Measurements from ENCODE around the gene MEGF11. TPM values are rescaled to one million over a fixed set of nuclear protein-coding genes. Genes with fewer than 3 reads are reported as not detected.

The MEGF11 gene
- total RNA-seq, 1 experiment from 2014 or later = 1.2 TPM

DNA sequence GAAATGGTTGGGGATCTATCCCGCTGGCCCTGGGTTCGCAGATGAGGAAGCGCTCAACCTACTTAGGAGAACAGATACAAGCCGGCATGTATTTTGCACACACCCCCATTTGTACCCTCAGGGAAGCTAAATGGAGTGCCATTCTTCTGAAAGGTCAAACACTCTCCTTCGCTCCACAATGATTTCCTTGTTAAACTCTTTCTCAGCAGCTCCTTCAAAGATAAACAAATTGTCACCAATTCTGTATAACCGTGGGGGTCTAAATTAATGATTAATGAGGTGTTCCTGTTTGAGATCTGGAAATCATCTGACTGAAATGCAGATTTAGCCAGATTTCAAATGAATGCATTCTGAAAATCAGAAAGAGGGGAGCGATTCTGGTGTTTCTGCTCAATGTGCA is 124.0 kb downstream of the MEGF11 start:
- H3K4ac ChIP-seq (ENCODE audit: low read depth, low read length) = no peak overlapping the region
- H3K23ac ChIP-seq (ENCODE audit: insufficient read length, low read depth, low read length) = no peak overlapping the region
- no peak overlapping the region for H2BK12ac ChIP-seq (ENCODE audit: insufficient read length, low read depth, low read length)
- Mint-ChIP-seq H3K27ac (no peak overlapping the region), H3K27me3 (ENCODE audit: low read depth) (peaks cover 11% of the 10 kb centered on the region), H3K9me3 (no peaks in the 10 kb centered on the region), H3K36me3 (ENCODE audit: insufficient read depth in 1 of 3, low read depth in 3 of 3) (no peaks in the 10 kb centered on the region), H3K4me1 (peaks cover 31 to 60% of the 10 kb centered on the region in 2 experiments), H3K4me3 (no peak overlapping the region)
- no peak overlapping the region for H3K9ac ChIP-seq (ENCODE audit: extremely low read depth, insufficient read length, low read length)
- DNase-seq = no peak
- no peak overlapping the region for H3K4me2 ChIP-seq (ENCODE audit: insufficient read depth, insufficient read length, low read length)
- H3K4me1 ChIP-seq (ENCODE audit: insufficient read depth, low read length) = no peaks in the 10 kb centered on the region; the same call in 1 of the 2 replicates
- WGBS (ENCODE audit: extremely low coverage, insufficient read length, low lambda C conversion rate) = no CpG with 5 or more reads among the region's 7 CpGs
- H3K14ac ChIP-seq (ENCODE audit: insufficient read depth, low read length) = no peak overlapping the region
- no peaks in the 10 kb centered on the region for H3K79me1 ChIP-seq (ENCODE audit: insufficient read depth, low read depth, low read length, poor library complexity, severe bottlenecking)
- H4K20me1 ChIP-seq (ENCODE audit: control insufficient read depth, insufficient read depth, insufficient read length) = no peaks in the 10 kb centered on the region
- no peak overlapping the region for H2AFZ ChIP-seq (ENCODE audit: low read length)
- H2AK5ac ChIP-seq (ENCODE audit: insufficient read length, low read length) = no peak overlapping the region
- H2BK5ac ChIP-seq (ENCODE audit: insufficient read length, low read length) = no peak overlapping the region
- H4K91ac ChIP-seq (ENCODE audit: insufficient read length, low read depth, low read length) = no peak overlapping the region
- TF ChIP-seq, protein P1, sequence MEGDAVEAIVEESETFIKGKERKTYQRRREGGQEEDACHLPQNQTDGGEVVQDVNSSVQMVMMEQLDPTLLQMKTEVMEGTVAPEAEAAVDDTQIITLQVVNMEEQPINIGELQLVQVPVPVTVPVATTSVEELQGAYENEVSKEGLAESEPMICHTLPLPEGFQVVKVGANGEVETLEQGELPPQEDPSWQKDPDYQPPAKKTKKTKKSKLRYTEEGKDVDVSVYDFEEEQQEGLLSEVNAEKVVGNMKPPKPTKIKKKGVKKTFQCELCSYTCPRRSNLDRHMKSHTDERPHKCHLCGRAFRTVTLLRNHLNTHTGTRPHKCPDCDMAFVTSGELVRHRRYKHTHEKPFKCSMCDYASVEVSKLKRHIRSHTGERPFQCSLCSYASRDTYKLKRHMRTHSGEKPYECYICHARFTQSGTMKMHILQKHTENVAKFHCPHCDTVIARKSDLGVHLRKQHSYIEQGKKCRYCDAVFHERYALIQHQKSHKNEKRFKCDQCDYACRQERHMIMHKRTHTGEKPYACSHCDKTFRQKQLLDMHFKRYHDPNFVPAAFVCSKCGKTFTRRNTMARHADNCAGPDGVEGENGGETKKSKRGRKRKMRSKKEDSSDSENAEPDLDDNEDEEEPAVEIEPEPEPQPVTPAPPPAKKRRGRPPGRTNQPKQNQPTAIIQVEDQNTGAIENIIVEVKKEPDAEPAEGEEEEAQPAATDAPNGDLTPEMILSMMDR (conservative IDR thresholded peaks at IDR 0.05) = no peak
- H2BK20ac ChIP-seq (ENCODE audit: low read depth, low read length, poor library complexity, severe bottlenecking) = no peak overlapping the region
- no peaks in the 10 kb centered on the region for H3K27me3 ChIP-seq (ENCODE audit: insufficient read depth, low read length)
- H4K5ac ChIP-seq (ENCODE audit: insufficient read length, low read depth, low read length) = no peak overlapping the region
- H2BK15ac ChIP-seq (ENCODE audit: low read depth, low read length) = no peak overlapping the region
- no peak overlapping the region for H3K56ac ChIP-seq (ENCODE audit: insufficient read length, low read depth, low read length)
- H3K18ac ChIP-seq (ENCODE audit: insufficient read length, low read depth, low read length) = no peak overlapping the region
- H2BK120ac ChIP-seq (ENCODE audit: low read depth, low read length, poor library complexity, severe bottlenecking) = no peak overlapping the region
- no peaks in the 10 kb centered on the region for H3K9me3 ChIP-seq (ENCODE audit: control insufficient read depth, low read depth, low read length)
- no peak overlapping the region for H4K8ac ChIP-seq (replicated peaks; ENCODE audit: insufficient read length, low read depth, low read length)
- no peak overlapping the region for H3T11ph ChIP-seq (ENCODE audit: low read length)
- no peaks in the 10 kb centered on the region for H3K23me2 ChIP-seq (ENCODE audit: insufficient read length, low read depth, low read length, poor library complexity, severe bottlenecking)
- H3K79me2 ChIP-seq (ENCODE audit: insufficient read depth, low read length) = no peaks in the 10 kb centered on the region
- H3K27ac ChIP-seq (ENCODE audit: insufficient read length, low read depth, low read length) = no peak overlapping the region
